Skin epidermis (tissue), 12 donors: ENCODE results near the gene TSTD1.

Source experiments
- H3K27ac ChIP-seq, 21 experiments: fragments of 200-600 bp; sonication (generic) in 11 of 21; one replicate each; pipeline ENCODE4 v1.5.0; 2020; ENCODE audit warnings: mild to moderate bottlenecking in 3 of 21, inconsistent platforms in 2 of 21, moderate library complexity in 2 of 21
- H3K4me3 ChIP-seq, 7 experiments: fragments of 200-600 bp; sonication (generic) in 2 of 7; one replicate each; pipeline ENCODE4 v1.5.0; 2020; ENCODE audit warnings: inconsistent platforms in 2 of 7, mild to moderate bottlenecking in 2 of 7, moderate library complexity in 1 of 7

Gene TSTD1, protein sequence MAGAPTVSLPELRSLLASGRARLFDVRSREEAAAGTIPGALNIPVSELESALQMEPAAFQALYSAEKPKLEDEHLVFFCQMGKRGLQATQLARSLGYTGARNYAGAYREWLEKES

DNA sequence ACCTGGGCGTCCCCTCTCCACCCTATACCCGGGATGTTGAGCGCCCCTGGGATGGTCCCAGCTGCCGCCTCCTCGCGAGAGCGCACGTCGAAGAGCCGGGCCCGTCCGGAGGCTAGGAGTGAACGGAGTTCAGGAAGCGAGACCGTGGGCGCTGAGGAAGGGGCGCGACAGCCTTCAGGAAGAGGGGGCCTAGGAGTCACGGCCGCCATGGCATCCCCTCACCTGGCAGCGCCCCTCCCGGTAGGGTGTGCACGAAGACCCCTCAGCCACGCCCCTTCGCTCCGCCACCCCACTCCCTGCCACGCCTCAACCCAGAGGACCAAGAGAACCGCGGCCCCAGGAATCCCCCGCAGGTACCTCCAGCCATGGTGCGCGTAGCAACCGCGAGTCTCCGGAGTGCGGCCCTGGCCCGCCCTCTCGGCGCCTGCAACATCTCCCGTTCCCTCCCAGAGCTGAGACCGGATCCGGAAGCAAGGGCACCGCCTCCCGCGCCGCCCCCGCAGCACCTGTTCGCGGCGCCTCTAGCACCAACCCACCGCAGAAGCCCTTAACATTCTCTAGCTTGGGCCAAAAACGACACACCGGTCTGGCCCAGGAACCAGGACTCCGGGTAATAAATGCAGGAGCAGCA, at the start of gene TSTD1:
TSS of gene TSTD1 (minus strand) at position 442 of the 631 bp plus-strand sequence. CDS start at position 367, 75 bp downstream.
- H3K4me3 ChIP-seq, result peak within 1 kb of the TSS; percentile 44 to 71 (median 64)
- H3K27ac ChIP-seq, result peak within 1 kb of the TSS; percentile 36 to 91 (median 78)

DNA sequence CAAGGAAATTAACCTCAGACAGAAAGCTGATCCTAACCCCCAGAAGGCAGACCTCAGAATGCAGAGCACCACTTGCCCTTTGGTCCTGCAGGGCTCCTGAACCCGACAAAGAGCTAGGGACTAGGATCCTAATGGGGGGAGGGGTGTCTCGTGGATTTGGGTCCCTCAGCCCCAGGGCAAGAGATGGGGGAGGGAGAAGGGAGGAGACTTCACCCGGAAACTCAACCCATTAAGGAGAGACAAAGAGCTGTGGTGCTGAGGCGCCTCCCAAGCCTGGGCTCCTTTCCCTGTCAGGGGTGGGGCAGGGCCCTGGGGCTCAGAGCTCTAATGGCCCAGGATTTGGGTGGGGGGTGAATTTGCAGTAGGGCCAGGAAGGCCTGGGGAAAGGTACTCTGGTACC, 47.7 kb upstream of the TSTD1 start:
- peak overlapping the region in 17 of 21 experiments; percentile 53 to 91 (median 80) for H3K27ac ChIP-seq

DNA sequence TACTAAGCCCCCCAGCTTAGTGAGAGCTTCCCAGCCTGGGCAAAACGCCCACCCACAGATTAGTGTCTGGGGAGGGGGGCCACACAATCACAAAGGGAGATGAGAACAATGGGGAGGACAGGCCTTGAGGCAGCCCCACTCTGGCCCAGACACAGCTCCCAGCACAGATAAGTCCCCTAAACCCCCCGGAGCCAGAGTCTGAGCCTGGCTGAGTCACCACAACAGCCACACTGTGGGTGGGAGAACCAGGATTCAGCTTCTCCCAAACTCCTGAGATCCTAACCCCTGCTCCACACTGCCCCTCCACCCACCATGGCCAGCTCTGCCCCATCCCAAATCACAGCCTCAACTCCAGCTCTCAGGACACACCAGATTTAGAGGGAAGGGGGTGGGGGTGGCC, 46.4 kb upstream of the TSTD1 start:
- Histone ChIP-seq H3K4me3 (peak overlapping the region in 5 of 7 experiments; percentile 0 to 46 (median 13)), H3K27ac (peak overlapping the region in 20 of 21 experiments; percentile 42 to 91 (median 78))

More for the DNA sequence above, 47.7 kb upstream of the TSTD1 start:
- H3K4me3 ChIP-seq, result peak overlapping the region in 6 of 7 experiments; percentile 12 to 46 (median 39)

DNA sequence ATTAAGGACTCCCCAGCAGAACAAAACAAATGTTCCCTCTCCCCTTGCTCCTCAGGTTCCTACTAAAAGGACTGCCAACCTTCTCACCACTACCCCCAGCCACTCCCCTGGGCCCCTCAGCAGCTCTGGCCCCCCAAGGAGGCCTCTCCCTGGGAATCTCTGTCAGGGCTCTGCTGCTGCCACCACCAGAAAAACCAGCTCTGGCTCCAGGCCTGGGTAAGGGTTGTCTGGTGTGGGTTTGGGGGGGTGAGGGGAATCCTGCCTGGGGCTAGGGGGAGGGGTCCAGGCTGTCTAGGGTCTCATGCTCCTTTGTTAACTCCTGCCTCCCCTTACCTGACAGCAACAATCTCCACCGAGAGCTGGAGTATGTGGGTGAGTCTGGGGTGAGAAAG, 45.8 kb upstream of the TSTD1 start:
- peak overlapping the region in 4 of 7 experiments; percentile 0 to 46 (median 26) for H3K4me3 ChIP-seq
- peak overlapping the region; percentile 14 to 91 (median 77) for H3K27ac ChIP-seq

DNA sequence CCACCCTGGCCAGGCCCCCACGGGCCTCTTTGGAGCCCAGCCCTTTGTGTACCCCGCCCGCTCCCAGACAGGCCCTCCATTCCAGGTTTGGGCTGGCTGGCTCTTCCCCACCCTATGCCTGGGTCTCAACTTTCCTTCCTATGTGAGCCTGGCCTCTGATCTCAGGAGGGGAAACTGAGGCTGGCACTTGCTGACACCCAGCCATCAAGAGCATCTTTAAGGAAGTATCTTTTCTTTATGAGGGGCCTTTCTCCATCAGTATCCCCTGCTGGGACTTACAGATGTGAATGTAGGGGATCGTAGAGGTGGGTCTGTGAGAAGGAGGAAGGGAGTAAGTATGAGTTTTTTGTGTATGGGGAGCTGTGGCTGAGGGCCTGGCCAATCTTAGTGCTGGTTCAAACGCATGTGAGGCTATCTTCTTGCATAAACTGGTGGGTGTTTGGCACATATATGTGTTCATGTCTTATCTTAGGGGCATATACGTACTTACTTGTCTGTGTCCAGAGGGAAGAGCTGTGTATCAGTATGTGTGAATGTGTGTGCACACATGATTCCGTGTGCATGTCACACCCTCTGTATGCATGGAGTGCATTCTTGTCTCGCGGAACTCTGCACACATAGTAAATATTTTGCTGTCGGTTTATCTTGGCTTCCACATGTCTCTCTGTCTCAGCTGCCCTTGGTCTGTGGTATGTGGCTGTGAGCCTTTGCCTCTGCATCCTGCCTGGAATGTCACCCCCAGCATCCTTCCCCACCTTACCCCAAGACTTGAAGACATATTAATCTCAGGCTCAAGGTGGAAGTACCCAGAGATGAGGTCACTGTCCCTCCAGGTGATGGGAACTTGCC, 45.2 kb upstream of the TSTD1 start:
- Histone ChIP-seq H3K27ac (peak overlapping the region in 20 of 21 experiments; percentile 53 to 91 (median 80)), H3K4me3 (peak overlapping the region in 1 of 7 experiments; percentile 39)

DNA sequence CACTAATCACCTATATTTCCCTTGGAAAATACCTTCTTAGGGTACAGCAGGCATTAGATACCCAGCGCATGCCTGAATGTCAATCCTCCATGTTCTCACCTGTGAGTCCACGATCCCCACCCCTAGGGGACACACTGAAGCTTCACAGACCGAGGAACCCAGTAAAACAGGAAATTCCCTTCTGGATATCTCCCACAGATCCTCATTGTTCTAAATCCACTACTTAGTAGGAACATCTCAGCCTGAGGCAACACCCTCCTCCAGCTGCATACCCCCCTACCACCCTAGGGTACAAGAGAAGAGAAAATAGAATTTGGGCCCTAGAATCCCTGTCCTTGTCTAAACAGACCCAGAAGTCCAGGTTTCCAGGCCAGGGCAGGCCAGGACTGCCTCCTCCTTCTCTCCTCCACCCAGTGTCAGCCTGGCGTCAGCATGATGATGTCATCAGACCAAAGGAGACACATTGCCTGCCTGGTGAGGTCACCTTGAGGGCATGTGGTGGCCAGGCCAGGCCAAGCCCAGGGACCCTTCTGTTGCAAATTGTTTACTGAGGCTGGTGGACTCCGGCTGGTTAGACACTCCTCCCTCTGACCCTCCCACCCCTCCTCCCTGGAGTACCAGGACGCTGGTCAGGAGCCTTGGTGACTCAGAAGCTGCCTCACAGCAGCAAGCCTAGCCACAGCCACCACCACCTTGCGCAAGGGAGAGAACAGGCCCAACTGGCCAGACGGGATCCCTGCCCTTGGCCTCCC, 44.4 kb upstream of the TSTD1 start:
- Histone ChIP-seq H3K4me3 (no peak overlapping the region), H3K27ac (peak overlapping the region in 20 of 21 experiments; percentile 51 to 91 (median 78))

DNA sequence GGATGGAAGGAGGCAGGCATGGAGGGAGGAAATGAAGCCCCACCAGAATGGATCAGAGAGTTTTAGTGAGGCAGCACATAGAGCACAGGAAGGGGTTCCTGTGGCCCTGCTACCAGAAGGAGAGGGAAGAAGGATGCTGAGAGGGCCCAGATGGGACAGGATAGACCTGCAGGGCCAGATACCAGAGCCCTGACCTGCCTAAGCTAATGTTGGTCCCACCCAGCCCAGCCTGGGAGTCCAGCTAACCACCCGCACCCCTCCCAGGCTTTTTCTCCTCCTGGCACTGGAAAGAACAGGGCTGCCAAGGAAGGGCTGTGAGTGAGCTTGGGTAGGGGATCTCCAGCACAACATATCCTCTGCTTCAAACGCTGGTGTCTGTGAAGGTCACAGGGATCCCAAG, 43.7 kb upstream of the TSTD1 start:
- peak overlapping the region in 20 of 21 experiments; percentile 51 to 91 (median 77) for H3K27ac ChIP-seq

DNA sequence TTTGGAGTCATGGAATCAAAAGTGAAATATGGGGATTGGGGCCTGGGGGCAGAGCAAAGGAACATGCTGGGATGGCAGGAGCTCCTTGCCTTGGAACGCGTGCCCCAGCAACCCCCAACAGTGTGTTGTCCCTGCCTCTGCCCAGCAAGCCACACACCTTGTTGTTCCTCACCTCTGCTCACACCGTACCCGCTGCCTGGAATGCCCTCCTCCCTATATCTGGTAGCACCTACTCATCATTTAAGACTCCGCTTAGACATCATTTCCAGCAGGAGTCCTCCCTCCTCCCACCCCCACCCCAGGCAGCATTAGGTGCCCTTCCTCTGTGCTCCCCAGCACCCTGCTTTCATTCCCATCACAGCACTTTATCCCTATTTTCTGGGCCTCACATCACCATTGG, 42.8 kb upstream of the TSTD1 start:
- Histone ChIP-seq H3K27ac (peak overlapping the region in 18 of 21 experiments; percentile 31 to 91 (median 77)), H3K4me3 (no peak overlapping the region)

More for the DNA sequence above, 43.7 kb upstream of the TSTD1 start:
- H3K4me3 ChIP-seq, result no peak overlapping the region

DNA sequence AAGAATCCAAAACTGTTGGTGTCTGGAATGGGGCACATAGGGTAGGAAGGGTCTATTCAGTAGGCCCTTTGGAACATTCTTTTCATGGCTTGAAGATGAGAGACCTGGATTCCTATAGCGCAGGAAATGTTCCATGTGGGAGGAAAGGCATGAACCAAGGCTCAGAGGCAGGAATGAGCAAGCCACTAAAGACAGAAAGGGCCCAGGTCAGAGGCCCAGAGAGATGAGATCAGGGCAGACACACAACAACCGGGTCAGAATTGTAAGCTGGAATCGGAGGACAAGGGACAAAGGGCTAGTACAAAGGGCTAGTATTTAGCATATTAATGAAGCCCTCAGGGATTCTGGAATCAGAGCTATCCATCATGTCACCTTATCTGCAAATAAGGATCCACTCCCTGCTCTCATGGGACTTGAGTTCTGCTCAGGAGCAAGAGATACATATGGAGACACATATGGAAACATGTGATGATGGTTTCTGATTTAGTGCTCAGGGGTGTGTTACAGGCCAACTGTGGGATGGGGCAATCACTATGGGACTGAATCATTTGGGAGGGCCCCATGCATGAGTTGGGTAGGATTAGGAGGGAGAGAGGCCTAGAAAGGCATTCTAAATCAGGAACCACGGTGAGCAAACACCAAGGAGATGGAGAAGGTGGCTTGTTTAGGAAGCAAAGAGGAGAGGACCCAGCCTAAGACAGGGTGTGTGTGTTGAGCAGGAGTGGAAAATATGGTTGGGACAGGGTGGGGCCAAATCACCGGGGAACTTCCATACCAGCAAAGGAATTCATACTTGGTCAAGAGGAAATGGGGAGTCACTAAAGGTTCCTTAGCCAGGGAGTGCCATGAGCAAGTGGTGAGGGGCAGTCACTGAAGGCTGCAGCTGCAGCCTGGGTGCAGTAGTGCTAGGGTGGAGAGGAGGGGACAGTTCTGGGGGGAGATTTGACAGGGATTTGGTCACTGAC, 42.0 kb upstream of the TSTD1 start:
- H3K27ac ChIP-seq, result peak overlapping the region in 20 of 21 experiments; percentile 14 to 91 (median 66)
- H3K4me3 ChIP-seq, result no peak overlapping the region

DNA sequence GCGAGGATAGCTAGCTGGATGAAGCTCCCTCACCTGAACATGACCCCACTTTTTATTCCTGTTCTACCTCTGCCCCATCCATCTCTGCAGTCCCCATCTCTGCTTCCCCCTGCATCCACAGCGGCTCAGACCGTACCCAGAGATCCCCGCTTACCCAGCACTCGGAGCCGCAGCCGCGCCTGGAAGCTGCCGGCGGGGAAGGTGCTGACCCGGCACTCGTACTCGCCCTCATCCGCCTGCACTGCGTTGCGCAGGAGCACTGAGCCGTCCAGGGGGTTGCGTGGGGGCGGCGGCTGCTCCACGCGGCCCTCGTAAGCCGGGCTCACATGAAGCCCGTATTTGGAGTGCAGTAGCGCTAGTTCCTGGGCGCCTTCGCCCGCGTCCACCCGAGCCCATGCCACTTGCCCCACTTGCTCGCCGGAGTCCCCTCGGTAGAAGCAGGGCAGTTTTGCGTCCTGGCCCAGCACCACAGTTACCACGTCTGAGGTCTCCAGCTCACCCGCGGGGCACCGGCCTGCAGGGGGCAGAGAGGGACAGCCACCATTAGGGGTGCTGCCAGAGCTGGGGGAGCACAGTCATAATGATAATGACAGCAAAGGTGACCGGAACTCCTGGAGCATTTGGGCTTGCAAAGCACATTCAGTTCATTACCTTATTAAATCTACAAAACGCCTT, 40.8 kb upstream of the TSTD1 start:
- H3K4me3 ChIP-seq, result no peak overlapping the region
- H3K27ac ChIP-seq, result peak overlapping the region in 7 of 21 experiments; percentile 1 to 90 (median 31)

DNA sequence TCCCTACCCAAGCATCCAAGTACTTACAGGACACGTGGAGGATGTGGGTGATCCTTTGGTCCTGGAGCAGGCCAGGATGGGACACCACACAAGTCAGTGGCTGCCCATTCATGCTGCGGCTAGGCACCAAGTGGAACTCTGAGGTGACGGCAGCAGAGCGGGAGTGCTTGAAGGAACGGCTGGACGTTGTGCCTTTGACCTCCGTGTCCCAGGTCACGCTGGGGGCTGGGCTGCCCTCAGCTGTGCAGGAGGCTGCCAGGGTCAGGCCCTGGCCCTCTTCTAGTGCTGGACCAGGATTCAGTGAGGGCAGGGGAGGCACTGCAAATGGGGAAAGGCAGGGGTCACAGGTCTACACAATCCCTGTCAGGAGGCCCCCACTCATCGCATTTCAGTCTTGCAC, 38.7 kb upstream of the TSTD1 start:
- no peak overlapping the region for H3K4me3 ChIP-seq
- H3K27ac ChIP-seq, result peak overlapping the region in 4 of 21 experiments; percentile 29 to 60 (median 54)

DNA sequence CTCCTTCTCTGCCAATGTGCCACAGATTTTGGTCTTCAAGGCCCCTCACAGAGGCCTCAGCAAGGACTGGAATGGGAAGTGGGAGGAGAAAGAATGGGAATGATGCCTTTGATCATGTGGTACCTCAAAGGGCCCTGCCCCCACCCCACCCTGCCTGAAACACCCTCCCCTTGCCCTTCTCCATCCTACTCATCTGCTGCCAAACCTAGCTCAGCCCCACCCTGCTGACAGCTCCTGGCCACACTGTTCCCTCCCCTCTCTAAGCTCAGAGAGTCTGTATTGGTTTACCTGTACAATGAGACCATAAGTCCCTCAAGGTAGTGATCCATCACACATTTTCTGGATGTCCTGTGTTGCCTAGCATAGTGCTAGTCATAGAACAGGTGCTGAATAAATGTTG, 37.6 kb upstream of the TSTD1 start:
- no peak overlapping the region for H3K4me3 ChIP-seq
- H3K27ac ChIP-seq, result peak overlapping the region in 6 of 21 experiments; percentile 1 to 82 (median 42)

DNA sequence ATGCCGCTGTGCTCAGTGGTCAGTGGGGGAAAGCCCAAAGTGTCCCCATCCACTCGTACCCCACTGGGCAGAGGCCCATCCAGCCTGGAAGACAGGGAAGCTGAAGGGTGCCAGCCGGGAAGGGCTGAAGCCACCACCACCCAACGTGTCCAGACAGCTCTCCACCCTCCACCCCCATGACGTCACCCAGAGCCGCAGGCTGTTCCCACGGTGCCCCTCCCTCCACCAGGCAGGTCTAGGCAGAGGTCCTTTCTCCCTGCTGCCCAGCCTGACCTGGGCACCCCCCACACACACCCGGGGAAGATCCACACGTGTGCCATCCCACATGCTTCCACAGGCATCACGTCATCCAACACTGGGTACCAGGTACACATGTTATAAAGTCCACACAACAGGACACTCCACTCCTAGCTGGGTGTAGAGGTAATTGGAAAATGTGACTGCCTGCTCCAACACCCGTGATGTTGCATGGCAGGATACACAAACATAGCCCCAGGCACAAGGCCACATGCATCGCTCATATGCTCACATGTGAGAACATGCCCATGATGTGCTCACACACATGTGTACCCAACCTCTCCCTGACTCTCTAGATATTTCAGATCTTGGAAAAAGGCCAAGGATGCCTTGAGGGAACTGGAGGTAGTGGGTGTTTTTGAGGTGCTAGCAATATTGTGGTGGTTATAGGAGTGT, 36.1 kb upstream of the TSTD1 start:
- H3K27ac ChIP-seq, result peak overlapping the region in 19 of 21 experiments; percentile 12 to 82 (median 66)

DNA sequence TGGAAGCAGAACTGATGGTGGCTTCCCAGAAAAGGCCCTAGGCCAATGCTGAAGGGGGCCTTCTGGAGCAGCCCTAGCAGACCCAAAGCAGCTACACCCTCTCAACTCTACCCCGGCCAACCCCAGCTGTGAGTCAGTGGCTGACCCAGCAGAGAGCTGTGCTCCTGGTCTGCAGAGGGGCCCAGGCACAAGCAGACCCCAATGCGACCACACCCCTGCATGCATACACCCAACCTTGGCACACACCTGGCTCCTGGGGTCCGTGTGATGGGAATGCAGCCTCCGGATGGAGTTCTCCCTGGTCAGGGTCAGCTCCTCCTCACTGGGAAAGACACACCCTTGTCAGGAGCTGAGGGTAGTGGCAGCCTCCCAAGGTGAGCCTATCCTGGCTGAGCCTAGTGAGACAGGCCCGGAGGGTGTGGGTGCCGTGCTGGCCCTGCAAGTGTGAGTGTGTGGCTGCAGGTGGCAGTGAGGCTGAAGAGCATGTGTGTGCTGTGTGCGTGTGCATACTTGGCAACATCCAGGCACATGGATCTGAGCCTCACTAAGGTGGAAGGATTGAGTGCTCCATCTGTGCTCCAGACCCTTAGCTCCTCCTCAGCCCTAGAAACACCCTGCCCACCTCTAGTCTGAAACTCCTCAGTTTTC, 34.8 kb upstream of the TSTD1 start:
- H3K4me3 ChIP-seq, result peak overlapping the region in 1 of 7 experiments; percentile 5

More for the DNA sequence above, 36.1 kb upstream of the TSTD1 start:
- no peak overlapping the region for H3K4me3 ChIP-seq

DNA sequence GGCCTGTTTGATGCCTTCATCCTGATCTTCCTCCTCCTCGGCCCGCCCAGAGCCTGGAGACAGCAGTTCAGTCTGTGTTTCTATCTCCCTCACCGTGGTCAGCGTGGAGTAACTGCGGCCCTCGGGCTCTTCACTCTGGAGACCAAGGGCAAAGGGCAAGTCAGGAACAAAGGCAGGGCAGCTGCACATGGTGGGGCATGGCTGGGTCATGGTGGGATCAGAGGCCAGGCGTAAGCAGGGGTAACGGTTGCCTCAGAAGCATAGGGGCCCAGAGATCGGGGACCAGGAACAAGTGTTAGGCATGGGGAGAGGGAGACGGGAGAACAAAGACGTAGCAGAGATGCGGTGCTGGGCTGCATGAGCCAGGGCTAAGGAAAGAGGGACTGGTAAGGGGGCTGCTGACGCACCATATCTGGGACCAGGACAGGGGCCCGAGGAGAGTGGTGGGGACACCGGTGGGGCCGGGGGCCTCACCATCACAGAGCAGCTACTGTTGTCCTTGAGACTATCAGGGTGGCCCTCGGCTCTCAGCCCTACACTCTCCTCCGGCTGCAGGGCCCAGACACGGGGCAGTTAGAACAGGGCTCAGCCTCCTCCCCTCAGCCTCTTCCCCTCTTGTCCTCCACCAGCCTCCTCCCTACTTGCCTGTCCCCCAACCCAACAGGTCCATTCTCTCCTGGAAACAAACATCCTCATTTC, 34.1 kb upstream of the TSTD1 start:
- Histone ChIP-seq H3K27ac (peak overlapping the region in 4 of 21 experiments; percentile 10 to 66 (median 40)), H3K4me3 (no peak overlapping the region)

More for the DNA sequence above, 34.8 kb upstream of the TSTD1 start:
- peak overlapping the region in 17 of 21 experiments; percentile 12 to 82 (median 66) for H3K27ac ChIP-seq

DNA sequence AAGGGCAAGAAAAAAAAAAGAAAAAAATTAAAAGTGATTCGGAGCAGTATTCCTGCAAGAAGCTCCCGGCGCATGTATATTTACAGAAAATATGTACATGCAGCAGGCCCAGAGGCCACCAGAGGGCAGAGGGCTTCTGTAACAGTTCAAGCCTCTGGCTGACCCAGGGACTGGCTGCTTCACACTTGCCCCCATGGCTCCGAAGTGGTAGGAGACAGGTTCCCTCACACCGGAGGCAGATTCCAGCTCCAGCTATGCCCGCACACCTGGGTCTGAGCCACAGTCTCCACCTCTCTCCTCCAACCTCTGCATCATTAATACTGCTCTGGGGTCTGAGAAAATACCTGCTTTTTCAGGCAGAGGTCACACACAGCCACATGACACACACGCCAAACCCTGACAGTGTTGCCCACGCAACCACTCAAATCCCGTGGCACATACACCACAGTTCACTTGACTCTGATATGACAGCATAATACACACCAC, 33.2 kb upstream of the TSTD1 start:
- no peak overlapping the region for H3K27ac ChIP-seq

More for the DNA sequence above, 33.2 kb upstream of the TSTD1 start:
- H3K4me3 ChIP-seq, result no peak overlapping the region
